ENCODE measurements around the gene GDF10. TPM values are rescaled to one million over a fixed set of nuclear protein-coding genes. Genes with fewer than 3 reads are reported as not detected.

The GDF10 gene
- total and polyA plus RNA-seq, 9 of the 15 experiments (the other 6 are each of a cell fraction or from before 2014, with no cell fraction given): 0.03 to 0.20 (median 0.11) TPM; not detected in 6

- no peak for TF ChIP-seq GMEB1 (CRISPR knock-in tag; IDR thresholded peaks at IDR 0.05)
- no peak for TF ChIP-seq ZNF143 (CRISPR knock-in tag; IDR thresholded peaks at IDR 0.05)
- no peak for TF ChIP-seq MCM2 (IDR thresholded peaks at IDR 0.05; ENCODE audit: low read depth)
- TF ChIP-seq TAL1 (IDR thresholded peaks at IDR 0.05): peak; percentile 81
- TF ChIP-seq POLR2G (IDR thresholded peaks at IDR 0.05; ENCODE audit: low read depth, low read length): no peak
- TF ChIP-seq ZNF253 (CRISPR knock-in tag; conservative IDR thresholded peaks at IDR 0.05): no peak
- TF ChIP-seq HNRNPLL (IDR thresholded peaks at IDR 0.05; ENCODE audit: low read depth, low read length, poor library complexity, severe bottlenecking): no peak
- TF ChIP-seq TCF15 (CRISPR knock-in tag; IDR thresholded peaks at IDR 0.05): no peak
- no peak for TF ChIP-seq ZNF583 (CRISPR knock-in tag; IDR thresholded peaks at IDR 0.05)
- no peak for TF ChIP-seq SRSF1 (IDR thresholded peaks at IDR 0.05; ENCODE audit: low read depth, low read length)
- no peak for TF ChIP-seq HMGXB4 (CRISPR knock-in tag; IDR thresholded peaks at IDR 0.05)
- TF ChIP-seq RNF2 (IDR thresholded peaks at IDR 0.05): no peak
- no peak for TF ChIP-seq ETV6 (IDR thresholded peaks at IDR 0.05; ENCODE audit: borderline replicate concordance in 1 of 2, low read depth in 2 of 2, low read length in 1 of 2)
- no peak for TF ChIP-seq ETV6 (CRISPR knock-in tag; IDR thresholded peaks at IDR 0.05; ENCODE audit: borderline replicate concordance)
- TF ChIP-seq HINFP (tag; conservative IDR thresholded peaks at IDR 0.05; ENCODE audit: low read depth): no peak
- no peak for TF ChIP-seq ZNF76 (CRISPR knock-in tag; IDR thresholded peaks at IDR 0.05; ENCODE audit: borderline replicate concordance)
- TF ChIP-seq SPI1 (IDR thresholded peaks at IDR 0.05; ENCODE audit: borderline replicate concordance, low read depth, low read length): no peak
- no peak for TF ChIP-seq KLF13 (tag; IDR thresholded peaks at IDR 0.05; ENCODE audit: borderline replicate concordance, low read depth)
- TF ChIP-seq ZNF41 (CRISPR knock-in tag; conservative IDR thresholded peaks at IDR 0.05): no peak
- peak; percentile 39; the same call in 1 of the 2 replicates for TF ChIP-seq ETV1 (tag; conservative IDR thresholded peaks at IDR 0.05; ENCODE audit: low read depth)
- TF ChIP-seq ZNF280A (IDR thresholded peaks at IDR 0.05; ENCODE audit: low read depth, partially characterized antibody): no peak
These were observed 6.6 kb downstream of the GDF10 start (continued) for GRCh38 chr10:47306387-47307210.

Data from K562 (cell line).